Ovary (tissue), 3 donors: ENCODE measurements around the gene CER1.

Source experiments
- CTCF ChIP-seq, 3 donors: fragments of 450-650 bp in 2 of 3; fragments of 200-600 bp in 1 of 3; IDR thresholded peaks; one replicate each; pipeline versions ENCODE4 v1.5.1 to v1.8.0; 2016 to 2022; ENCODE audit warnings: antibody characterized with exemption in 3 of 3, mild to moderate bottlenecking in 1 of 3
- EP300 ChIP-seq: sonication (generic); formaldehyde crosslinking; IDR thresholded peaks from one replicate; pipeline ENCODE4 v1.6.1; 2017; ENCODE audit warnings: antibody characterized with exemption
- POLR2A ChIP-seq: fragments of 450-650 bp; IDR thresholded peaks from one replicate; pipeline ENCODE4 v1.6.1; 2017; ENCODE audit warnings: antibody characterized with exemption, mild to moderate bottlenecking, moderate library complexity
- donor health status: DM: no; HTN: no; CAD: no.

GRCh38 chr9:14730461-14730898 is 7.9 kb upstream of the CER1 start:
- no peak for TF ChIP-seq POLR2A
- no peak for TF ChIP-seq CTCF (IDR thresholded peaks at IDR 0.05)
- TF ChIP-seq EP300, result no peak
